A673 (cell line): ENCODE measurements around the gene MYCBPAP.

Experiments used
- EZH2 ChIP-seq: fragments of 200-600 bp; sonication (generic); IDR thresholded peaks from 2 replicates; pipeline ENCODE4 v1.6.1; 2017; ENCODE audit warnings: borderline replicate concordance, low read depth, mild to moderate bottlenecking, mixed read lengths, antibody characterized with exemption, low read length; ENCODE audit not compliant: poor library complexity, severe bottlenecking
- TF ChIP-seq, protein P1 (sequence below): fragments of 300-800, 200-600 bp; sonication (generic); conservative IDR thresholded peaks from 2 replicates; pipeline ENCODE4 v1.5.1; 2017; ENCODE audit warnings: low read depth, mild to moderate bottlenecking, antibody characterized with exemption, low read length, moderate library complexity, mixed read lengths

DNA sequence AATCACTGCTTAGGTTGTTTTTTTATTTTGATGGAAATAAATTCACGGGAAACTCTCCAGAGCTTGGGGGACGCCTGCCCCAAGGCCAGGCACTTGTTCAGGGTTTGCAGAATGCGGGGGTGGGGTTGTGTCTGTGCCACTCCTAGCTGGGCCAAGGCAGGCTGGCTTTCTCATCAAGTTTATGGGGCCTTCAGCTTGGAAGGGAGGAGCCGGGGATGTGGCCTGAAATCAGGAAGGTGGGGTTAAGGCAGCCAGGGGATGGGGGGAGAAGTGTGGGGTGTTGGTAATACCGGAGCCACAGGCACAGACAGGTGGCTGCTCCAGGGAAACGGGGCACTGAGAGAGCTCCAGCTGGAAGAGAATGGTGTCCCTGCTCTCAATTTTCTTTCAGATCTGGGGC is 37.8 kb upstream of the MYCBPAP start:
- TF ChIP-seq, protein P1, sequence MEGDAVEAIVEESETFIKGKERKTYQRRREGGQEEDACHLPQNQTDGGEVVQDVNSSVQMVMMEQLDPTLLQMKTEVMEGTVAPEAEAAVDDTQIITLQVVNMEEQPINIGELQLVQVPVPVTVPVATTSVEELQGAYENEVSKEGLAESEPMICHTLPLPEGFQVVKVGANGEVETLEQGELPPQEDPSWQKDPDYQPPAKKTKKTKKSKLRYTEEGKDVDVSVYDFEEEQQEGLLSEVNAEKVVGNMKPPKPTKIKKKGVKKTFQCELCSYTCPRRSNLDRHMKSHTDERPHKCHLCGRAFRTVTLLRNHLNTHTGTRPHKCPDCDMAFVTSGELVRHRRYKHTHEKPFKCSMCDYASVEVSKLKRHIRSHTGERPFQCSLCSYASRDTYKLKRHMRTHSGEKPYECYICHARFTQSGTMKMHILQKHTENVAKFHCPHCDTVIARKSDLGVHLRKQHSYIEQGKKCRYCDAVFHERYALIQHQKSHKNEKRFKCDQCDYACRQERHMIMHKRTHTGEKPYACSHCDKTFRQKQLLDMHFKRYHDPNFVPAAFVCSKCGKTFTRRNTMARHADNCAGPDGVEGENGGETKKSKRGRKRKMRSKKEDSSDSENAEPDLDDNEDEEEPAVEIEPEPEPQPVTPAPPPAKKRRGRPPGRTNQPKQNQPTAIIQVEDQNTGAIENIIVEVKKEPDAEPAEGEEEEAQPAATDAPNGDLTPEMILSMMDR: no peak
- no peak for TF ChIP-seq EZH2
